NCI-H748 treated with DMSO at 0.1 percent for 48 hours (cell line): Measurements from ENCODE around the gene MARF1.
"Not testable (repeated sequence)": the region's sequence is repeated elsewhere in the genome, so short reads cannot be mapped to it uniquely, and the experiment has no call there.

Experiments
- DNase-seq: peaks from one replicate; lab custom pipeline; 2025; lab: John Stamatoyannopoulos, UW

The MARF1 gene

GRCh38 chr16:15567823-15568222, 75.1 kb downstream of the MARF1 start:
- no peak for DNase-seq

GRCh38 chr16:15566095-15566494, 76.9 kb downstream of the MARF1 start:
- DNase-seq: no peak

GRCh38 chr16:15564604-15565339, 78.2 kb downstream of the MARF1 start:
- DNase-seq: no peak

GRCh38 chr16:15559176-15559575, 83.8 kb downstream of the MARF1 start:
- DNase-seq: no peak

- DNase-seq: no peak
Measured at GRCh38 chr16:15557258-15557657, 85.7 kb downstream of the MARF1 start.

GRCh38 chr16:15556130-15556529, 86.8 kb downstream of the MARF1 start:
- DNase-seq: no peak

- no peak for DNase-seq
Measured at GRCh38 chr16:15553313-15554088, 89.5 kb downstream of the MARF1 start.

- no peak for DNase-seq
Measured at GRCh38 chr16:15552507-15552906, 90.4 kb downstream of the MARF1 start.

GRCh38 chr16:15548482-15548891, 94.5 kb downstream of the MARF1 start:
- DNase-seq: no peak

- no peak for DNase-seq
Measured at GRCh38 chr16:15547768-15548096, 95.2 kb downstream of the MARF1 start.

- DNase-seq: not testable (repeated sequence)
Measured at GRCh38 chr16:15547072-15547767, 95.7 kb downstream of the MARF1 start.

- no peak for DNase-seq
Measured at GRCh38 chr16:15545544-15545943, 97.4 kb downstream of the MARF1 start.

GRCh38 chr16:15544405-15544804, 98.5 kb downstream of the MARF1 start:
- no peak for DNase-seq
